Ovary (tissue), 3 donors: Measurements from ENCODE around the gene CNOT3.
A peak's percentile ranks its signal among the peaks of the same experiment; 100 is the strongest.

Experiments used
- EP300 ChIP-seq: sonication (generic); formaldehyde crosslinking; IDR thresholded peaks from one replicate; pipeline ENCODE4 v1.6.1; 2017; ENCODE audit warnings: antibody characterized with exemption
- POLR2A ChIP-seq: fragments of 450-650 bp; IDR thresholded peaks from one replicate; pipeline ENCODE4 v1.6.1; 2017; ENCODE audit warnings: antibody characterized with exemption, mild to moderate bottlenecking, moderate library complexity
- TF ChIP-seq, protein P1 (sequence below), 3 donors: fragments of 450-650 bp in 2 of 3; fragments of 200-600 bp in 1 of 3; IDR thresholded peaks; one replicate each; pipeline versions ENCODE4 v1.5.1 to v1.8.0; 2016 to 2022; ENCODE audit warnings: antibody characterized with exemption in 3 of 3, mild to moderate bottlenecking in 1 of 3
- donor health status: DM: no; HTN: no; CAD: no.

DNA sequence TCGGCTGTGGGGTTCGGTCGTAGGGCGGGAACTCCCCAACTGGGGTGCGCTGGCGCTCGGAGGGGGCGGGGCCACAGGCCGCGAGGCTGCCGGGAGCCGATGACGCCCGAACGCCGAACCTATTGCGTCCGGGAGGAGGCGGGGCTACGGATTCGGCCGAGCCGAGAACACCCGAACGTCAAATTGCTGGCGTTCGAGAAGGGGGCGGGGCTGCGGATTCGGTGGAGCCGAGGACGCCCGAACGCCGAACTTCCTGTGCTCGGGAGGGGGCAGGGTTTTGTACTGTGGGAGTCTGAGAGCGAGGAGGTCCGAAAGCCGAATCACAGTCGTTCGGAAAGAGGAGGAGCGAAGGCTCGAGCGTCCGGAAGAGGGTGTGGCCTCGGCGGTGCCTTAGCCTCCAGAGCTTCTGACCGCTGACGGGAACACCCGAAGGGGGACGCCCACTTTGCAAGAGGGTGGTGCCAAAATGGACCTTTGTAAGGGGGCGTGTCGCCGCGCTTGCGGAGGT is 53.0 kb downstream of the CNOT3 start:
- TF ChIP-seq POLR2A (no peak), EP300 (peak; percentile 24)
- TF ChIP-seq, protein P1, sequence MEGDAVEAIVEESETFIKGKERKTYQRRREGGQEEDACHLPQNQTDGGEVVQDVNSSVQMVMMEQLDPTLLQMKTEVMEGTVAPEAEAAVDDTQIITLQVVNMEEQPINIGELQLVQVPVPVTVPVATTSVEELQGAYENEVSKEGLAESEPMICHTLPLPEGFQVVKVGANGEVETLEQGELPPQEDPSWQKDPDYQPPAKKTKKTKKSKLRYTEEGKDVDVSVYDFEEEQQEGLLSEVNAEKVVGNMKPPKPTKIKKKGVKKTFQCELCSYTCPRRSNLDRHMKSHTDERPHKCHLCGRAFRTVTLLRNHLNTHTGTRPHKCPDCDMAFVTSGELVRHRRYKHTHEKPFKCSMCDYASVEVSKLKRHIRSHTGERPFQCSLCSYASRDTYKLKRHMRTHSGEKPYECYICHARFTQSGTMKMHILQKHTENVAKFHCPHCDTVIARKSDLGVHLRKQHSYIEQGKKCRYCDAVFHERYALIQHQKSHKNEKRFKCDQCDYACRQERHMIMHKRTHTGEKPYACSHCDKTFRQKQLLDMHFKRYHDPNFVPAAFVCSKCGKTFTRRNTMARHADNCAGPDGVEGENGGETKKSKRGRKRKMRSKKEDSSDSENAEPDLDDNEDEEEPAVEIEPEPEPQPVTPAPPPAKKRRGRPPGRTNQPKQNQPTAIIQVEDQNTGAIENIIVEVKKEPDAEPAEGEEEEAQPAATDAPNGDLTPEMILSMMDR (IDR thresholded peaks at IDR 0.05) = no peak
